Smooth muscle cell (in vitro differentiated cells): ENCODE results near the gene AFF1. TPM values are rescaled to one million over a fixed set of nuclear protein-coding genes. Genes with fewer than 3 reads are reported as not detected.
A peak's percentile ranks its signal among the peaks of the same experiment; 100 is the strongest.

Source experiments
- DNase-seq: peaks from one replicate; lab custom pipeline; 2025; ENCODE audit not compliant: unreplicated experiment; lab: John Stamatoyannopoulos, UW
- H2AFZ ChIP-seq: fragments of 200-600 bp; sonication (generic); 2 replicates; pipeline ENCODE4 v1.6.0; 2016; ENCODE audit warnings: antibody characterized with exemption, low read depth, mild to moderate bottlenecking
- H3F3A ChIP-seq: fragments of 200-600 bp; sonication (generic); 2 replicates; pipeline ENCODE4 v1.6.0; 2017; ENCODE audit warnings: antibody characterized with exemption, low read depth
- H3K27ac ChIP-seq: fragments of 200-600 bp; sonication (generic); 2 replicates; pipeline ENCODE4 v1.5.1; 2016; ENCODE audit warnings: low read depth, mild to moderate bottlenecking
- H3K27me3 ChIP-seq: fragments of 200-600 bp; sonication (generic); 2 replicates; pipeline ENCODE4 v1.6.1; 2016; ENCODE audit warnings: low read depth, mild to moderate bottlenecking
- H3K36me3 ChIP-seq: fragments of 200-600 bp; sonication (generic); 2 replicates; pipeline ENCODE4 v1.5.1; 2016; ENCODE audit warnings: low read depth
- H3K4me1 ChIP-seq: fragments of 200-600 bp; sonication (generic); 2 replicates; pipeline ENCODE4 v1.5.1; 2016; ENCODE audit warnings: low read depth
- H3K4me2 ChIP-seq: fragments of 200-600 bp; sonication (generic); 2 replicates; pipeline ENCODE4 v1.6.0; 2016; ENCODE audit warnings: mild to moderate bottlenecking
- H3K4me3 ChIP-seq: fragments of 200-600 bp; sonication (generic); 2 replicates; pipeline ENCODE4 v1.5.1; 2016; ENCODE audit warnings: mild to moderate bottlenecking
- H3K79me2 ChIP-seq: fragments of 200-600 bp; sonication (generic); 2 replicates; pipeline ENCODE4 v1.6.0; 2016; ENCODE audit warnings: low read depth, mild to moderate bottlenecking
- H3K9ac ChIP-seq: fragments of 200-600 bp; sonication (generic); 2 replicates; pipeline ENCODE4 v1.6.0; 2016; ENCODE audit warnings: low read depth
- H3K9me3 ChIP-seq: fragments of 200-600 bp; sonication (generic); replicated peaks from 2 replicates; pipeline ENCODE4 v1.5.1; 2016; ENCODE audit warnings: low read depth
- H4K20me1 ChIP-seq: fragments of 200-600 bp; sonication (generic); 2 replicates; pipeline ENCODE4 v1.6.0; 2016; ENCODE audit warnings: low read depth
- WGBS: methylation state at CpG from one replicate; pipeline ENCODE4 v1.1.7; 2016; ENCODE audit warnings: low lambda C conversion rate; 5-methylcytosine and 5-hydroxymethylcytosine counted together
- polyA plus RNA-seq: library from polyadenylated mRNA; unstranded; fragments of >200 nt; fragmentation: Nextera tagmentation; extraction: Ambion mirVana; gene quantifications from 2 replicates; pipeline ENCODE4 v1.2.1, GENCODE V29; 2016
- total RNA-seq: library from RNA; depleted of rRNA; stranded (reverse); fragments of >200 nt; gene quantifications from 2 replicates; pipeline ENCODE4 v1.2.3, GENCODE V29; 2014
- TF ChIP-seq, protein P1 (sequence below): fragments of 200-600 bp; sonication (generic); IDR thresholded peaks from 2 replicates; pipeline ENCODE4 v1.5.1; 2017; ENCODE audit warnings: borderline replicate concordance, mild to moderate bottlenecking, antibody characterized with exemption; ENCODE audit not compliant: insufficient read depth, poor library complexity, severe bottlenecking

The AFF1 gene
- total and polyA plus RNA-seq, 2 experiments from 2014 or later, result 6.6 to 17.7 TPM

DNA sequence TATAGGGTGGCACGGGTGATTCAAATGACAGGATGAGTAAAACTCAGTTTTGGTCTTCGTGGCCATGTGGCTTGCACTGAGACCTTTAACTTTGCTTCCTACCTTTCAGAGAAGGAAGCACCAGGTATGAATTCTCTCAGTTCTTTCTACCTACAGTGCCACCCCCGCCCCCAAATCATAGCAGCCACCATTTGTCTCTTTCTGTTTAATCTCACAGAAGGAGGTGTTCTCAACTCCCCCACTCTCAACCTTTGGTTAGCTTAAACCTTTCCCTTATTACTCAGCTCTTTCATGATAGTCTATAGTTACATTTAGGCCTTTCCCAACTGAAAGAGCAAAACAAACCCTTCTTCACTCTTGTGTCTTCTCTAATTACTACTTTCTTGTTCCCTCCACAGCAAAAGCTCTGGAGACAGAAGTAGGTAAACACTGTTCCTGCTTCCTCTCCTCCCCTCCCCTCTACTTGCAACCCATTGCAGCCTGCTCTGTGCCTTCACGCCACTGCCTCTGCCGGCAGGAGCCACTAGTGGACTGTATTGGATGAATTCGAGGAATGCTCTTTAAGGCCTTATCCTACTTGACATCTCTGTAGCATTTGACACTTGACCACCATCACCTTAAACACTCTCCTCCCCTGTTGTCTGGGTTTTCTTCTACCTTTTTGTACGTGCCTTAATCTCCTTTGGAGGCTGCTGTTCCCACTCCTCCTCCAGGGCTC is 123.7 kb downstream of the AFF1 start:
- H3K9me3 ChIP-seq, result no peaks in the 10 kb centered on the region
- WGBS, result 46% methylated on average over 7 of the region's 7 CpGs
- no peak overlapping the region for H3K9ac ChIP-seq
- H2AFZ ChIP-seq, result no peak overlapping the region
- DNase-seq, result no peak
- H4K20me1 ChIP-seq, result peaks cover 96% of the 10 kb centered on the region
- H3F3A ChIP-seq, result peaks cover 11% of the 10 kb centered on the region
- peak overlapping the region; percentile 16 for H3K4me2 ChIP-seq
- peak overlapping the region; percentile 43 for H3K27ac ChIP-seq
- H3K79me2 ChIP-seq, result peaks cover 19% of the 10 kb centered on the region
- H3K36me3 ChIP-seq, result peaks cover 6% of the 10 kb centered on the region
- peaks cover 53% of the 10 kb centered on the region for H3K4me1 ChIP-seq
- no peak overlapping the region for H3K4me3 ChIP-seq
- TF ChIP-seq, protein P1, sequence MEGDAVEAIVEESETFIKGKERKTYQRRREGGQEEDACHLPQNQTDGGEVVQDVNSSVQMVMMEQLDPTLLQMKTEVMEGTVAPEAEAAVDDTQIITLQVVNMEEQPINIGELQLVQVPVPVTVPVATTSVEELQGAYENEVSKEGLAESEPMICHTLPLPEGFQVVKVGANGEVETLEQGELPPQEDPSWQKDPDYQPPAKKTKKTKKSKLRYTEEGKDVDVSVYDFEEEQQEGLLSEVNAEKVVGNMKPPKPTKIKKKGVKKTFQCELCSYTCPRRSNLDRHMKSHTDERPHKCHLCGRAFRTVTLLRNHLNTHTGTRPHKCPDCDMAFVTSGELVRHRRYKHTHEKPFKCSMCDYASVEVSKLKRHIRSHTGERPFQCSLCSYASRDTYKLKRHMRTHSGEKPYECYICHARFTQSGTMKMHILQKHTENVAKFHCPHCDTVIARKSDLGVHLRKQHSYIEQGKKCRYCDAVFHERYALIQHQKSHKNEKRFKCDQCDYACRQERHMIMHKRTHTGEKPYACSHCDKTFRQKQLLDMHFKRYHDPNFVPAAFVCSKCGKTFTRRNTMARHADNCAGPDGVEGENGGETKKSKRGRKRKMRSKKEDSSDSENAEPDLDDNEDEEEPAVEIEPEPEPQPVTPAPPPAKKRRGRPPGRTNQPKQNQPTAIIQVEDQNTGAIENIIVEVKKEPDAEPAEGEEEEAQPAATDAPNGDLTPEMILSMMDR, result no peak
- no peaks in the 10 kb centered on the region for H3K27me3 ChIP-seq

DNA sequence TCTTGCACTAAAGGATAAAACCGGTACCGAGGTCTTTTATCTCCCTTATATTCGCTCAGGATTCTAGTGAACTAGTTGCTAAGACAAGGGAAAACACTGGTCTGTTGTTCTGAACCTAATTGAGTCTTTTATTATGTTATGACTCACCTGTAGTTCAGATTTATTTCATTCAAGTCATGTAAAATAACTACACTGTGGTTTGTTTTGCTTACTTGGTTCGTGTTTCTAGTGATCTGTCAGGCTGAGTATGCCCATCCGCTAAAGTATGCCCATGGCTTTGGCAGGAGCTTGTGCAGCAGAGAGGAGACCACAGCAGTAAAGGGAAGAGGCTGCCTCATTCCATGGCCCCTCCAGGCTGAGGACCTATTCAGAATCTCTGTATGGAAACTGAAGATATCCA is 126.1 kb downstream of the AFF1 start:
- Histone ChIP-seq H2AFZ (no peak overlapping the region), H3K9ac (no peak overlapping the region), H3K27me3 (no peaks in the 10 kb centered on the region), H3F3A (peaks cover 11% of the 10 kb centered on the region), H3K9me3 (no peaks in the 10 kb centered on the region), H3K36me3 (peaks cover 6% of the 10 kb centered on the region), H3K27ac (peak overlapping the region; percentile 65), H3K4me1 (peaks cover 36% of the 10 kb centered on the region), H3K79me2 (peaks cover 21% of the 10 kb centered on the region), H3K4me2 (no peak overlapping the region), H4K20me1 (peaks cover 96% of the 10 kb centered on the region), H3K4me3 (no peak overlapping the region)
- TF ChIP-seq, protein P1, result no peak
- WGBS, result 93% methylated on average over 5 of the region's 5 CpGs
- DNase-seq, result no peak

DNA sequence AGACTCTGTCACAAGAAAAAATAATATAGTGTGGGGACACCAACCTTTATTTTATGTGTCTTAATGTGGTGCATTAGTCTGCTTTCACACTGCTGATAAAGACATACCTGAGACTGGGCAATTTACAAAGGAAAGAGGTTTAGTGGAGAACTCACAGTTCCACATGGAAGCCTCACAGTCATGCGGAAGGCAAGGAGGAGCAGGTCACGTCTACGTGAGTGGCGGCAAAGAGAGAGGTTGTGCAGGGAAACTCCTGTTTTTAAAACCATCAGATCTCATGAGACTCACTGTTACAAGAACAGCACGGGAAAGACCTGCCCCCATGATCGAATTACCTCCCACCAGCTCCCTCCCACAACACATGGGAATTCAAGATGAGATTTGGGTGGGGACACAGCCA is 130.2 kb downstream of the AFF1 start:
- H3K4me1 ChIP-seq, result peaks cover 9% of the 10 kb centered on the region
- peaks cover 5% of the 10 kb centered on the region for H3F3A ChIP-seq
- no peak for DNase-seq
- peaks cover 6% of the 10 kb centered on the region for H3K36me3 ChIP-seq
- H3K9ac ChIP-seq, result no peak overlapping the region
- H3K4me3 ChIP-seq, result no peak overlapping the region
- H3K27ac ChIP-seq, result no peak overlapping the region
- no peaks in the 10 kb centered on the region for H3K27me3 ChIP-seq
- no peak overlapping the region for H2AFZ ChIP-seq
- TF ChIP-seq, protein P1, result no peak
- no peaks in the 10 kb centered on the region for H3K9me3 ChIP-seq
- H3K4me2 ChIP-seq, result no peak overlapping the region
- peaks cover 94% of the 10 kb centered on the region for H4K20me1 ChIP-seq
- WGBS, result 84% methylated on average over 6 of the region's 6 CpGs
- peaks cover 15% of the 10 kb centered on the region for H3K79me2 ChIP-seq

DNA sequence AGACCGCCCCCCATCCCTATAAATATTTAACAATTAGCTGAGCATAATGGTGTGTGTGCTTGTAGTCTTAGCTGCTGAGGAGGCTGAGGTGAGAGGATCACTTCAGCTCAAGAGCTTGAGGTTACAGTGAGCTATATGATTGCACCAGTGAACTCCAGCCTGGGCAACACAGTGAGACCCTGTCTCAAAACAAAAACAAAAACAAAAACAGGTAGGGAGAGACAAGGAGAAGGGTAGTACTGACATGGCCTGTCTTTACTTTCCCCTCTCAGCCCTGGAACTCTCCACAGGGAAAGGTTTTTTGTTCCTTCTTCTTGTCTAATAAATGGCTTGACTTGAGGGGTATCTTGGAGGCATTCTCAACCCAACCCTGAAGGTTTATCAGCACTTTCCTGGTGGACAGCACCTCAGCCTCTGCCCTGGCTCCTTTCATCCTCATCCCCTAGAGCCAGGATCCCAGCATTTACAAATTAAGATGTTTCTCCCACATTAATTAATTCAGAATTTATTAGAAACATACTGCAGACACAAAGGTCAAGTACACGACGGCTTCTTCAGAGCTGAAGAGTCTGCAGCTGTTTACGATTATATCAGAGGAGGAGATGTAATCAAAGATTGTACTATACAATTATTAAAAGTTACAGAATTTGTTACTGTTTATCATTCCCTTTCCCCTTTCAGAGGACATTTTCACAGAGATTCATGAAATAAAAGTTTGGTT is 131.8 kb downstream of the AFF1 start:
- 85% methylated on average over 4 of the region's 4 CpGs for WGBS
- no peak overlapping the region for H2AFZ ChIP-seq
- DNase-seq, result no peak
- peak overlapping the region; percentile 33 for H3K27ac ChIP-seq
- H4K20me1 ChIP-seq, result peaks cover 84% of the 10 kb centered on the region
- TF ChIP-seq, protein P1, result no peak
- H3K79me2 ChIP-seq, result peaks cover 26% of the 10 kb centered on the region
- H3K9me3 ChIP-seq, result no peaks in the 10 kb centered on the region
- peaks cover 4% of the 10 kb centered on the region for H3K36me3 ChIP-seq
- H3K4me2 ChIP-seq, result no peak overlapping the region
- H3K9ac ChIP-seq, result no peak overlapping the region
- H3F3A ChIP-seq, result peaks cover 5% of the 10 kb centered on the region
- no peaks in the 10 kb centered on the region for H3K27me3 ChIP-seq
- H3K4me3 ChIP-seq, result no peak overlapping the region
- peaks cover 9% of the 10 kb centered on the region for H3K4me1 ChIP-seq
